ENCODE results near the gene KCNIP4.

DNA sequence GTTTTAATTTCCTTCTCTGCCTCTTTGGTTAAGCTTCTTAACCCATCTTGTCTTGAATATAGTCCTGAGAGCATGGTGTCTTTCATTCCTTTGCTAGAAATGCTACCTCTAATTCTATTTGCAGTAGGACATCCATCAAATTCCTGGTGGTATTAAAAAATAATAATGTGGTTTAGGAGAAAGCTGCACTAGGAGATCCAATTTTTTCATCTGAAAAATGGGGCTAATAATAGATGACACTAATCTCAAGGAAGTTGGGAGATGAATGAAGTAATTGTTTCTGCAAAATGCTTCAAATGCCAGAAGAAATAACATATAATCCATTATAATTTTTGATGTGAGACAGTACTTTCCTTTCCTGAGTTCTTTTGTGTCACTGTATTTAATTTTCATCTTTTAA lies 1053.4 kb downstream of the KCNIP4 start:
- TF ChIP-seq, protein P1, sequence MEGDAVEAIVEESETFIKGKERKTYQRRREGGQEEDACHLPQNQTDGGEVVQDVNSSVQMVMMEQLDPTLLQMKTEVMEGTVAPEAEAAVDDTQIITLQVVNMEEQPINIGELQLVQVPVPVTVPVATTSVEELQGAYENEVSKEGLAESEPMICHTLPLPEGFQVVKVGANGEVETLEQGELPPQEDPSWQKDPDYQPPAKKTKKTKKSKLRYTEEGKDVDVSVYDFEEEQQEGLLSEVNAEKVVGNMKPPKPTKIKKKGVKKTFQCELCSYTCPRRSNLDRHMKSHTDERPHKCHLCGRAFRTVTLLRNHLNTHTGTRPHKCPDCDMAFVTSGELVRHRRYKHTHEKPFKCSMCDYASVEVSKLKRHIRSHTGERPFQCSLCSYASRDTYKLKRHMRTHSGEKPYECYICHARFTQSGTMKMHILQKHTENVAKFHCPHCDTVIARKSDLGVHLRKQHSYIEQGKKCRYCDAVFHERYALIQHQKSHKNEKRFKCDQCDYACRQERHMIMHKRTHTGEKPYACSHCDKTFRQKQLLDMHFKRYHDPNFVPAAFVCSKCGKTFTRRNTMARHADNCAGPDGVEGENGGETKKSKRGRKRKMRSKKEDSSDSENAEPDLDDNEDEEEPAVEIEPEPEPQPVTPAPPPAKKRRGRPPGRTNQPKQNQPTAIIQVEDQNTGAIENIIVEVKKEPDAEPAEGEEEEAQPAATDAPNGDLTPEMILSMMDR (IDR thresholded peaks at IDR 0.05), result no peak
- TF ChIP-seq POLR2AphosphoS5 (IDR thresholded peaks at IDR 0.05) (no peak), POLR2A (IDR thresholded peaks at IDR 0.05) (no peak), EP300 (IDR thresholded peaks at IDR 0.05; ENCODE audit: low read depth) (no peak)

All from transverse colon (tissue), 4 donors.